NT2/D1 (cell line): ENCODE measurements around the gene SOX15.

Experiments
- YY1 ChIP-seq: IDR thresholded peaks from 2 replicates; pipeline ENCODE4 v1.6.1; 2011; ENCODE audit not compliant: insufficient read length, insufficient read depth
- ZNF274 ChIP-seq: IDR thresholded peaks from 2 replicates; pipeline ENCODE4 v1.6.1; 2011; ENCODE audit warnings: mild to moderate bottlenecking, low read depth, low read length

DNA sequence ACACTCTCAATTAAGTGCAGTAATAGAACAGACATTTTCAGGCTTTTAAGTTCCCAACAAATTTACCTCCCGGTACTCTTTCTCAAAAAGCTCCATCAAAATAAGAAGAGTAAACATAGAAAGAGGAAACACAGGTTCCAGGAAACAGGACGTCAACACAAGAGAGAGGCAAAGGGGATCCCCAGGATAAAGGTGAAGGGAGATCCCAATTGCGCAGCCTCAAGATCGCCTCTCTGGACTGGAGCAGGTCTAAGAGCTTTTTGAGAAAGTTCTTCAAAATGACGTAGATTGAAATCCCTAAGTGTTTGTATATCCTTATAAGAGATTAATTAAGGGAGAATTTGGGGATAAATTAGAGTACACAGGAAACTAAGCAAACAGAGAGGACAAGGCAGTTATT lies 28.7 kb upstream of the SOX15 start:
- TF ChIP-seq YY1: no peak
- no peak for TF ChIP-seq ZNF274
